Stomach smooth muscle (tissue), 2 donors: ENCODE measurements around the gene CATSPERB.

Experiments
- H3K27ac ChIP-seq: one replicate; pipeline ENCODE4 v1.7.0; 2013; ENCODE audit warnings: mild to moderate bottlenecking, low read length, inconsistent platforms
- H3K27me3 ChIP-seq, 2 donors: one replicate each; pipeline ENCODE4 v1.7.0; 2013; ENCODE audit warnings: low read length in 2 of 2; ENCODE audit not compliant: insufficient read depth in 2 of 2, control insufficient read depth in 1 of 2
- H3K36me3 ChIP-seq, 2 donors: one replicate each; pipeline ENCODE4 v1.7.0; 2013; ENCODE audit warnings: low read length in 2 of 2; ENCODE audit not compliant: control insufficient read depth in 2 of 2, insufficient read depth in 2 of 2
- H3K4me1 ChIP-seq: one replicate; pipeline ENCODE4 v1.7.0; 2013; ENCODE audit warnings: low read length; ENCODE audit not compliant: control insufficient read depth, insufficient read depth
- H3K4me3 ChIP-seq, 2 donors: one replicate each; pipeline ENCODE4 v1.7.0; 2013; ENCODE audit warnings: low read length in 2 of 2
- H3K9ac ChIP-seq, 2 donors: one replicate each; pipeline ENCODE4 v1.7.0; 2013; ENCODE audit warnings: low read length in 2 of 2, mild to moderate bottlenecking in 1 of 2
- H3K9me3 ChIP-seq, 2 donors: one replicate each; pipeline ENCODE4 v1.7.0; 2013; ENCODE audit warnings: low read length in 2 of 2; ENCODE audit not compliant: control insufficient read depth in 2 of 2
- donor health status: healthy.
- donor health status: Pancreatic carcinoma.

CATSPERB gene

DNA sequence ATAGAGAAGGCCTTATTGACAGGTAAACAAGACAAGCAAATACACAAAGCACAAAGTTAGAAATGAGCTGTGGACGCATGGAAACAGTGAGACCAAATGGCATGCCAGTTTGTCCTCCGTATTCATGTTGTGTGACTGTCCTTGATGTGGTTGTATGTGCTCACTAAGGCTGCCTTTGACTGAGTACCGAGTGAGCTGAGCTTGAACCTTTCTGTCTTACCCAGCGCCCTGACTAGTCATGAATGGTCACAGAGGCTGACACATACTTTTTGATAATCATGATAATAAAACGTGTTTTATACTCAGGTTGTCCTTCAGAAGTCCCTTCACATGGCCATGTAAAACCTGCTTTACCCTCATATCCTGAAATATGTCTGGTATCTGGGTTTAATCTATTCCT, 553 bp upstream of the CATSPERB start:
- Histone ChIP-seq H3K4me1 (no peaks in the 10 kb centered on the region), H3K9ac (no peak overlapping the region), H3K9me3 (no peaks in the 10 kb centered on the region), H3K36me3 (no peaks in the 10 kb centered on the region), H3K27ac (no peak overlapping the region), H3K4me3 (no peak overlapping the region), H3K27me3 (no peaks in the 10 kb centered on the region)

DNA sequence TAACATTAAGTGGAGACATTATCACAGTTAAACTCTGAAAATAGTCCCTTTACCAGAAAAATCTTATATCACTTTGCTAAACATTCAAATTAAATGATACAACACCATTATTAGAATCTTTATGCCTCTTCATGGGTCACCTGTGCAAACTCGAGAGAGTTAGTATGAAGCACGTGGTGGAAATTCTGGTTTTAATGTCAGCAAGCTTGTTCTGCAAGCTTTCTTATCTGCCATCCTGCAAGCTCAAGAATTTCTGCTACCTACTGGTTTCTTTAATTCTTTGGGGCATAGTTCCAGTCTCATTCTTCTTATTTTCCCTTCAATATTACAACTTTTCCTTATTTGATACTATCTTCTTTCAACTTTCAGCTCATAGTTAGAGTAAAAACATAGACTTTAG, 868 bp downstream of the CATSPERB start:
- H3K27ac ChIP-seq: no peak overlapping the region

DNA sequence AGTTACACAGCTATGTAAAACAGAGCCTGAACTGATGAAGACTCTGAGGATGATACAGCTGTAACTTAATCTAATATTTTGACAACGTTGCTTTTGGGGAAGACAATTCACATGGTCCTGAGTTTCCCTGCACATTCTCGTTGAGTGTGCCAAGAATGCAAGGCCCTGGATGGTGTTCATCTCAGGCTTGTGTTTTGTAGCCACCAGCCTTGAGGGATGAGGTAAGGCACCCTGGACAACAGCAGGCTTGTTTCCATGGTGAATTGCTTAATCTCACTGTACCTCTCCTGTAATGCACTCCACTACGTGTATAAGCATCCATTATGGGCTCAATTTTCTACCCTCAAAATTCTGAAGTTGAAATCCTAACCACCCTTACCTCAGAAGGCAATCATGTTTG, 2.1 kb downstream of the CATSPERB start:
- H3K27me3 ChIP-seq: no peaks in the 10 kb centered on the region
- H3K9me3 ChIP-seq: no peaks in the 10 kb centered on the region
- no peaks in the 10 kb centered on the region for H3K36me3 ChIP-seq
- H3K4me3 ChIP-seq: no peak overlapping the region
- H3K27ac ChIP-seq: no peak overlapping the region
- H3K9ac ChIP-seq: no peak overlapping the region
- no peaks in the 10 kb centered on the region for H3K4me1 ChIP-seq

More for the DNA sequence above, 868 bp downstream of the CATSPERB start:
- H3K27me3 ChIP-seq: no peaks in the 10 kb centered on the region
- H3K4me1 ChIP-seq: no peaks in the 10 kb centered on the region
- no peak overlapping the region for H3K9ac ChIP-seq
- no peaks in the 10 kb centered on the region for H3K9me3 ChIP-seq
- H3K4me3 ChIP-seq: no peak overlapping the region
- no peaks in the 10 kb centered on the region for H3K36me3 ChIP-seq

- no peaks in the 10 kb centered on the region for H3K9me3 ChIP-seq
- no peaks in the 10 kb centered on the region for H3K36me3 ChIP-seq
- H3K4me3 ChIP-seq: no peak overlapping the region
- H3K4me1 ChIP-seq: no peaks in the 10 kb centered on the region
- H3K9ac ChIP-seq: no peak overlapping the region
- H3K27me3 ChIP-seq: no peaks in the 10 kb centered on the region
- no peak overlapping the region for H3K27ac ChIP-seq
Observed at GRCh38 chr14:91728616-91729183, 3.2 kb downstream of the CATSPERB start.

- H3K9ac ChIP-seq: no peak overlapping the region
- H3K9me3 ChIP-seq: no peaks in the 10 kb centered on the region
- H3K27ac ChIP-seq: no peak overlapping the region
- H3K36me3 ChIP-seq: no peaks in the 10 kb centered on the region
- H3K27me3 ChIP-seq: no peaks in the 10 kb centered on the region
- no peak overlapping the region for H3K4me3 ChIP-seq
- H3K4me1 ChIP-seq: no peaks in the 10 kb centered on the region
Observed at GRCh38 chr14:91727121-91727520, 4.8 kb downstream of the CATSPERB start.

DNA sequence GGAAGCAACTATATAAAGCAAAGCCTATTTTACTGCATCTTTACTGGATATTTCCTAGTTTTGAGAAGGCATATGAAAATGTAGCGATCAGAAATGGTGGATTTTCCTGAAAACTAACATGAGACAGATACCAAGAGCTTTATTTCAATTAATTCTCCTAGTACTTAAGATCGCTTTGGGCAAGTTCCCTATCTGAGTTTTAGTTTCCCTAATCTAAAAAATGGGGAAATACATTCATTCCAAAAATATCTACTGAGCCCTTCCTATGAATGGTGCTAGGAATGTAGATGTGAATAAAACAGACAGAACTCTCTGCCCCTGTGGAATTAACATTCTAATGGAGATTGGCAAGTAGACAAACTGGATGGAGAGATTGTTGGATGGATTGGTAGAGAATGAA, 8.4 kb downstream of the CATSPERB start:
- Histone ChIP-seq H3K4me3 (no peak overlapping the region), H3K9me3 (no peaks in the 10 kb centered on the region), H3K27me3 (no peaks in the 10 kb centered on the region), H3K36me3 (no peaks in the 10 kb centered on the region), H3K27ac (no peak overlapping the region), H3K9ac (no peak overlapping the region), H3K4me1 (no peaks in the 10 kb centered on the region)

- Histone ChIP-seq H3K27me3 (no peaks in the 10 kb centered on the region), H3K4me3 (no peak overlapping the region), H3K36me3 (no peaks in the 10 kb centered on the region), H3K4me1 (no peaks in the 10 kb centered on the region), H3K27ac (no peak overlapping the region), H3K9ac (no peak overlapping the region), H3K9me3 (no peaks in the 10 kb centered on the region)
Observed at GRCh38 chr14:91722386-91722785, 9.5 kb downstream of the CATSPERB start.

DNA sequence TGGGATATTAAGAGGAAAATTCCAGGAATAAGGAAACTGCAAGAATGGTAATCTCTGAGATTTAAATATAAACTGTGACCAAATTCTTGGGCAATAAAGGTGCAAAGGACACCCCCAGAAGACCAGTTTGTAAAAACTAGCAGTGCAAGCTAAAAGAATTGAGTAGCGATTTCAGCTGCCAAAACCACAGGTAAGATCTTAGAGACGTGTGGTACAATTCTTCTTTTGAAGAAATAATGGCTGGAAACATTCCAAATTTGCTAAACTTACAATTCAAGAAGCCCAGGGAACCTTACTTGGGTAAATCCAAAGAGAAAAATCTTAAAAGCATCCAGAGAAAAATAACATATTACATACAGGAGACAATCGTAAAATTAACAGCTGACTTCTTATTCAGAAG, 12.0 kb downstream of the CATSPERB start:
- H3K4me1 ChIP-seq: no peaks in the 10 kb centered on the region
- no peak overlapping the region for H3K9ac ChIP-seq
- no peaks in the 10 kb centered on the region for H3K9me3 ChIP-seq
- H3K4me3 ChIP-seq: no peak overlapping the region
- no peaks in the 10 kb centered on the region for H3K27me3 ChIP-seq
- no peaks in the 10 kb centered on the region for H3K36me3 ChIP-seq
- no peak overlapping the region for H3K27ac ChIP-seq

- H3K4me3 ChIP-seq: no peak overlapping the region
- no peaks in the 10 kb centered on the region for H3K4me1 ChIP-seq
- H3K9ac ChIP-seq: no peak overlapping the region
- H3K9me3 ChIP-seq: no peaks in the 10 kb centered on the region
- no peak overlapping the region for H3K27ac ChIP-seq
- H3K27me3 ChIP-seq: no peaks in the 10 kb centered on the region
- no peaks in the 10 kb centered on the region for H3K36me3 ChIP-seq
Observed at GRCh38 chr14:91716999-91717398, 14.9 kb downstream of the CATSPERB start.

GRCh38 chr14:91714805-91715204, 17.1 kb downstream of the CATSPERB start:
- H3K27ac ChIP-seq: no peak overlapping the region
- H3K36me3 ChIP-seq: no peaks in the 10 kb centered on the region
- H3K4me3 ChIP-seq: no peak overlapping the region
- no peaks in the 10 kb centered on the region for H3K4me1 ChIP-seq
- no peaks in the 10 kb centered on the region for H3K9me3 ChIP-seq
- H3K9ac ChIP-seq: no peak overlapping the region
- no peaks in the 10 kb centered on the region for H3K27me3 ChIP-seq

DNA sequence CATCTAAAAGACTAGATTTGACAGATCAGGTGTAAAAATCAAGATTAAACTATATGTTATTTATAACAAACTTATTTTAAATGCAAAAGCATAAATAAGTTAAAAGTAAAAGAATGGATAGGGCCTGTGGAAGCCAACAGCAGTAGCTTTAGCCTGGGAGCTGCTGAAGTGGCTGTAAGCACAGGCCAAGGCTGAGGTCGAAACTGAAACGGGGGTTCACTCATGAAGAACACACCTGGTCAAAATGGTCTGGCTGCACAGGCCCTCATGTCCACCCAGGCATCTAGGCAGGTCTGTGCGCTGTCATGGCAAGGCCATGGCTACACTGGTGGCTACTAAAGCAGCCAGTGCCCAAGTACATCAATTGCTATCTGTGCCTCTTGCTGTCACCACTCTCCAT, 23.1 kb downstream of the CATSPERB start:
- Histone ChIP-seq H3K4me3 (no peak overlapping the region), H3K27me3 (no peaks in the 10 kb centered on the region), H3K27ac (no peak overlapping the region), H3K9ac (no peak overlapping the region), H3K9me3 (peaks cover 0 to 3% of the 10 kb centered on the region in 2 donors), H3K4me1 (no peaks in the 10 kb centered on the region), H3K36me3 (no peaks in the 10 kb centered on the region)
